CD4-positive, alpha-beta T cell treated with Interleukin-4 for 4 hours (primary cell): ENCODE data around the gene CCDC197.
A peak's percentile ranks its signal among the peaks of the same experiment; 100 is the strongest.

Experiments used
- DNase-seq: peaks from one replicate; pipeline ENCODE4 v3.0.0-alpha.2; 2020

Gene CCDC197

DNA sequence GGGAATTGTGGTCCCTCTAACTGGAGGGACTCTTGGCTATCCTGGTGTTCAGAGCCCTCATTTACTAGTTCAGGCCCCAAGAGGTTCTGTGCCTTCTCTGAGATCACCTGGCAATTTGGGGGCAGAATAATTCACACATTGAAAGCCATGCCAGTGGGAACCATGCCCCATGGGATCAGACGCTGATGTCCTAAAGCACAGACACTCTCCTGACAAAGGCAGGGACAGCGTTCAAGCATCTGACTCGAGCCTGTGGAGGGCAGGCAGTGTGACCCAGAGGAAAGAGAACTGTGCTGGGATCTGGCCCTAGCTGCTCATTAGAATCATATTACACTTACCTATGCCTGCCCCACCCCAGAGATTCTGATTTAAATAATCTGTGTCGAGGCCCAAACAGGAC is 18.4 kb upstream of the CCDC197 start:
- no peak for DNase-seq

DNA sequence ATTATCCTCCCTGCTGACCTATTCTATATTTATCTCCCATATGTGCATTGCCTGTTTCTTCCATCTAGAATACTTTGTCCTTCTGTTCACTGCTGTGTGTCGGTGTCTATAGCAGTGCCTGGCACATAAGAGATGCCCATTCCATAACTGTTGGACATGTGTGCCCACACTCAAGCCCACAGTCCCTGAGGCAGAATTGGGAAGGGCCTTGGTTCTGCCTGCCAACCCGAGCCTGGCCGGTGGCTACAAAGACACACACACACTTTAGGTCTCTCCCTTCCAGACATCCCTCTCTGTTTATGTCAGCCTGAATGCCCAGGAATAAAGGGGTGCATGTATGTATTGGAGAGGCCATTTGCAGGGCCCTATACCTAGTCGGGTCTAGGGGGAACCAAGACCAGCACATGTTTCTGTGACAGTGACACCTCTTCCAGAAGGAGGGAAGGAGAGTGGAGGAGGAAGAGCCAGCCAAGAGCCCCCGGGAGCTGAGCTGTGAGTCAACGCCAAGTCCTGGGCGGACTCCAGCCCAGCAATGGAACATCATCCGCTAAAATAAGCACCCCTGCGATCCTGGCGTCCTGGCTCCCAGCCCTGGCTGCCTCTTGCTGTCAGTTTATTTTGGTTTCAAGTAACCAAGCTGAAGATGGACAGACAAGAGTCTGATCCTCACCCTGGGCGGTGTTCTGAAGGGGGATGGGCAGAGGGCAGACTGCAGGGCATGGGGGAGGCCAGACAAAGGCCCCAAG is 16.5 kb upstream of the CCDC197 start:
- DNase-seq, result no peak

DNA sequence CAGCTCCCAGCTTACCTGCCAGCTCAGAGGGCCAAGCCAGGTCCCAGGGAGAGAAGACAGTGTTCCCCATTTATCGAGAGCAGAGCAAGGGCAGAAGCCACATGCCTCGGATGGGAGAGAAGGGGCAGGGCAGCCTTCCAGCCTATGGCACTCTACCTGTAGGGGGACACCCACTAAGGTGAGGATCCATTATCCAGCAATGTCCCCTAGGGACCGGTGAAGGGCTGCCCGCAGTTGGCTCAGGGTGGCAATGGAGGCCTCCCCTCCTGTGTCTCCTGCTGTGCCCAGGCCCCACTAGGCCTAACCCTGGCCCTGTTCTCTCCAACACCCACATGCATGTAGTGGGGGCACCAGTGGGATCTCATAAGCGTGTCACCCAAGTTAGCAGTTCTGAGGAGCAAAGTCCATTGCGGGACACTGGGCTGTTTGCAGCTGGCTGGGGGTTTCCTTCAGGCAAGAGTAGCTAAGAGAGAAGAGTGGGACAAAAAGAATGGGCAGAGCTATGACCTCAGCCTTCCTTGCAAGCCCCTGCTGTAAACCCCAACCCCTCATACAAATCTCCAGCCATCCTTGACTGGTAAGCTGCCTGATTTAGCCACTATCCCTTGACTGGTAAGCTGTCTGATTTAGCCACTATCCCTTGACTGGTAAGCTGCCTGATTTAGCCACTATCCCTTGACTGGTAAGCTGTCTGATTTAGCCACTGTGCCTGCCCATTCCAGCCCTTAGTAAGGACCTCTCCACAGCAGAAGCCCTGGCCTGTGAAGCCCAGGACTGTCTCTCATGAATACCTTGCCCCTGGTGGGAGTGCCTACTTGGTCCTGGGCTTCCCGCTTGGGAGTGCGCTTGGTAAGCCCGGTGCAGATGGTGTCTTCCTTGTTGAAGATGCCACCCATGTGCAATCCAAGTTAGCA is 15.5 kb upstream of the CCDC197 start:
- no peak for DNase-seq

DNA sequence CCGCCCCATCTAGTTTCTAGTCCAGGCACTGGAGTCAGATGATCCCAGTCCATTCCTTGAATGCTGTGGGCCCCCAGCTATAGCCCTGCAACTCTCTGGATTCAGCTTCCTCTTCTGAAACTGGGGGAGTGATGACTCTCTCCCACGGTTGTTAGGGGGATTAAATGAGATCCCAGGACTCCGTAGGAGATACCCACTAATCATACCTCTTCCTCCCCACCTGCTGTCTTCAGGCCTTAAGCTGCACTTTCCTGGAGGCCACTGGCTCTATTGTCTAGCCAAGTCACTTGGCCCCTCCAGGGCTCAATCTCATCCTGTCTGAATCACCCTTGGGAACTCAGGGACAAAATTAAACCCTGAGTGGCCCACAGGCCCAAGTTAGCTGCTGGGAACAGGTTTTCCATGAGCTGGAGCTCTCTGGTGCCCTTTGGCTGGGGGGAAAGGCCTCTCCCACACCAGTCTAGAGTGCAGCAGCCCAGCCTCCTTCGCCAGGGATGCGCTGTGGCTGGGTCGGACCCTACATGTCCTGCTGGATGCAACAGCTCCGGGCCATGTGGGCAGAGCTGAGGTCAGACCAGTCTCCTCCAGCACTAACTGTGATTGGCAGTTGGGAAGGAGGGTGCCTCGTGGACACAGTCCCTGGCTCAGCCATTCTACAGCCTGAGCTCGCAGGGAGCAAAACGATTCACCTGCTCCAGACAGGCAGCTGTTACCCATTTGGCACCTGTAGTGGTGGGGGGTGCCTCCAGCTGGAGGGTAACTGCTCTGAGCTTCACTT is 14.7 kb upstream of the CCDC197 start:
- DNase-seq, result no peak

DNA sequence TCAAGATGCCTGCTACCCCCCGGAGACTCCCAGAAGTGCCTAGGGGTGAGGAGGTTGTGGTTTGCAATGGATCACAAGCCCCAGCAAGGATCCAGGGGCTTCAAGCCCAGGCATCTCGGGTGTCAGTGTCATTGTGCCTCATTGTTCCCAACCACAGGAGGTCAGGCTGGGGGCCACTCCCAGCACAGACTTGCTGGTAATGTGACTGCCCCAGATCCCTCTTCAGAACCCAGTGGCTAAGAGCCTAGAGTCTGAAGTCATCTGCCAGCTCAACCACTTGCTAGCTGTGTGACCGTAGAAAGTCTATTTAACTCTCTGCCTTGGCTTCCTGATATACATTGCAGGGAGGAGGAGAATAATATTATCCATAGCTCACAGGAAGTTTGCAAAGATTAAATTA is 13.0 kb upstream of the CCDC197 start:
- no peak for DNase-seq

DNA sequence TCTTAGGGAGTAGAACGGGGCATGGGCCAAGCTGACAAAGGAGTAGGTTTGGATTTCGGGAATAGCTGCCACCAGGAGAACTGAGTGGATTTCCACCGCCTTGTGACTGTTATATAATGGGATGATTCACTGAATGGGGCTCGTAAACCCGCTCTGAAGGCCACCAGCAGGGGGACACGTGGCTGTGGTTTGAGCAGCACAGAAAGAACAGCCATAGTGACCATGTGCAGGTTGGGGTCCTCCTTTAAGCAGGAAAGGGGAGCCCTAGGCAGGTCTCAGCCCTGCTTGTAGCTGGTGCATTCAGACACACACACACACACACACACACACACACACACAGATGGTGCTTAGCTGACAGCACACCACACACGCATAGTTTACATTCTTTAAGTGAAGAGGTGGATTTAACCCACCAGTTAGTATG is 12.1 kb upstream of the CCDC197 start:
- DNase-seq, result no peak

DNA sequence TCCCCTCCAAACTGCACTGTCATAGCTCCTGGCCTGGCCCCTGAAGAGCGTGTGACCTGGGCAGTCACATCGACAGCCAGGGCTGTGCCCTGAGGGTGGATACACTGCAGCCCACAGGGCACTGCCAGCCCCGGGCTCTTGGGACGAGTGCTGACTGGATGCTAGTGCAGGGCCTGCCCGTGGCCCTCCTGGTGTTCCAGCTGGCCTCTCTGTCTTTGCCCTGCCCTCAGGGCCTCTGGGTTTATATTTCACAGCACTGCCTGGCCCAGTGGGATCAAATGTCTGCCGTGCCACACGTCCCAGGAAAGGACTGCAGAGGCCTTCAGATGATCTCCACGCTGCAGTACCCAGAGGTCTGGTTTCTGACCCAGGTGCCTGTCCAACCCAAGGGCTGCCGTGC is 10.1 kb upstream of the CCDC197 start:
- DNase-seq, result no peak

DNA sequence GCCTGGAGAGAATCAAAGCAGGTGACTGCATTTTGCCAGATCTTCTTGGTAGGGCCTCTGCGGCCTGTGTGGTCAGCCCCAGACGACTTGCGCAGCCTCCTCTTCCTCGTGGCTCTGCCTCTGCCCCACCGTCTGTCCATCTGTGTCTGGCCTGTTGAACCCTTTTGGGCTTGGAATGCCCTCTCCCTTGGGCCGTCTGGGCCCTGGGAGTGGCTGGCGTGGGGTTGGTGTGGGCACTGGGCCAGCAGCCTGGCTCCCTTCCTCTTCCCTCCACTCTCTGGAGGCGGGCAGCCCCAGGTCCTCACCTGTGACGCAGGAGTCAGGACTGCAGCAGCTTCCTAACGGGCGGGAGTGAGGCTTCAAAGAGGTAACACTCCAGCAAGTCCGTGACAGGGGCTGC is 9.7 kb upstream of the CCDC197 start:
- DNase-seq, result no peak

DNA sequence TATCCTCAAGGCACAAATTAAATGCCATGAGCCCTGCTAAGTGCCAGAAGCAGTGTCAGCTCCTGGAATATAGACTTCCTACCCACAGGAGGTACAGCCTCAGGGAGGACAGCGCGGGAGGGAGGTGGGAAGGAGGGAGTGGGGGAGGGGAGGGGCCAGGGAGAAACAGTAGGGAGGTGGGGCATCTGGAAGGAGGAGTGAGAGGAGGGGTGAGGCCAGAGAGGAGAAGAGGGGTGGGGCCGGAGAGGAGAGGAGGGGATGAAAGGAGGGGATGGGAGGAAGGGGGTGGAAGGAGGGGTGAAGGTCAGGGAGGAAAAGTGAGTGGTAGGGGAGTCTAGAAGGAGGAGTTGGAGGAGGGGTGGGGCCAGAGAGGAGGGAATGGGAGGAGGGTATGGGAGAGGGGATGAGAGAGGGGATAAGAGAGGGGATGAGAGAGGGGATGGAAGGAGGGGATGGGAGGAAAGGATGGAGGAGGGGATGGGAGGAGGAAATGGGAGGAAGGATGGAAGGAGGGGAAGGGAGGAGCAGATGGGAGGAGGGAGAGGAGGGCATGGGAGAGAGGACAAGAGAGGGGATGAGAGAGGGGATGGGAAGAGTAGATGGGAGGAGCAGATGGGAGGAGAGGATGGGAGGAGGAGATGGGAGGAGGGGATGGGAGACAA is 9.2 kb upstream of the CCDC197 start:
- no peak for DNase-seq

DNA sequence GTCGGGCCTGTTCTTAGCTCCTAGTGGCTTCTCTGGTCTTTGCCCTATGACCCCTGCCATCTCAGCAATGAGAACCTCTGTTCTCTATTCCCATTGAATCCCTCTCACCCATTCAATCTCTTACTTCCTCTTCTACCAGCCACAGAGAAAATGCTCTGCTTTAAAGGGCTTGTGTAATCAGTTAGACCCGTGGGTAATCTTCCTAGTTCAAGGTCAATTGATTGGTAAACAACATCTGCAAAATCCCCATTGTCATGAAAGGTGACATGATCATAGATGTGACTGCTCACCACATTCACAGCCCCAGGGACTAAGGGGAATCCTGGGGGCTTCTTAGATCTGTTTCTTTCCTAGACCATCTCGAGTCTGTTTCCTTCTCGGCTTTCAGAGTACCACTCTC is 7.2 kb upstream of the CCDC197 start:
- no peak for DNase-seq

DNA sequence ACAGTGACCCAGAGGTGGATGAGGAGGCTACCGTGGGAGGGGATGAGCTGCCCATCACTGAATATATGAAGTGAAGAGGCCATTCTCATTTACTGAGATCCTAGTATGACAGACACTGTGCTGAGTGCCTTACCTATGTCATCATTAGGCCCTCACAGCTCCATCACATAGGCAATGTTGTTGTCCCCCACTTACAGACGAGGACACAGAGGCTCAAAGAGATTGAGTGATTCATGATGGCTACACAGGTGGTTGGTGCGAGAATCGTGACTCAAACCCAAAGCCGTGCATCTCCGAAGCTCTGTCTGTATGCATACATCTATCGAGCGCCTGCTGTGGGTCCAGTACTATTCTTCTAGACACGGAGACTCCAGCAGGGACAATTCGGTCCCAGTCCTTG is 5.9 kb upstream of the CCDC197 start:
- DNase-seq, result no peak

DNA sequence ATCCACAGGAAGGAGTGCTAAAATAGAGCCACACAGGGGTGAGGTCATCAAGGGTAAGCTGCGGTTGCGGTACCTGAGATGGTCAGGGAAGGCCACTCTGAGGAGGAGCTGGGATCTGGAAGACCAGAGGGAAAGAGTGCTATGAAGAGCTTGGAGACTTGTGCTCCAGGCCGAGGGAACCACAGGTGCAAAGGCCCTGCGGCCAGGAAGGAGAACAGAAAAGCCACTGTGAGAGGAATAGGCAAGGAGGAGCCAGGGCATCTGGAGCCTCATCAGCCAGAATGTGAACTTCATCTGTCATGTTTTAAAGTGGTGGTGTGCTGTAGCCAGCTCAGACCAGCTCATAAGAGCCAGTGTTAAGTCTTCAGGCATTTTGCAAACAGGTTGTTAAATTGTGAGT is 5.5 kb upstream of the CCDC197 start:
- DNase-seq, result no peak

DNA sequence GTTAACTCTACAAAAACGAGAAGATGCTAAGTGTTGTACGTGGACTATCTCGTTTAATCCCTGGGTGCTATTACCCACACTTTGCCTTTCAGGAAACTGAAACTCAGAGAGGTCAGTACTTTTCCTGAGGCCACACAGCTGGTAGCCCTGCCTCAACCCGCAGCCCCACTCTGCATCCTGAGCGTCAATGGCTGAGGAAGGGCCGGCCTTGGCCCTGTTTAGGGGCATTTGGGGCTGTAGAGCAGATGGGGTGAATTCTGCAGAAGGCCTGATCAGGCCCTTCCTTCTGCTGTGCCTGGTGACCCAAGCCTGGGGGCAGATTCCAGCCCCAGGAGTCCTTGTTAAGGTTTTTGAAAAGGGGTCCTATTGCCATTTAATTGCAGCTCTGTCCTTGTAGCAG is 3.7 kb upstream of the CCDC197 start:
- DNase-seq, result no peak

DNA sequence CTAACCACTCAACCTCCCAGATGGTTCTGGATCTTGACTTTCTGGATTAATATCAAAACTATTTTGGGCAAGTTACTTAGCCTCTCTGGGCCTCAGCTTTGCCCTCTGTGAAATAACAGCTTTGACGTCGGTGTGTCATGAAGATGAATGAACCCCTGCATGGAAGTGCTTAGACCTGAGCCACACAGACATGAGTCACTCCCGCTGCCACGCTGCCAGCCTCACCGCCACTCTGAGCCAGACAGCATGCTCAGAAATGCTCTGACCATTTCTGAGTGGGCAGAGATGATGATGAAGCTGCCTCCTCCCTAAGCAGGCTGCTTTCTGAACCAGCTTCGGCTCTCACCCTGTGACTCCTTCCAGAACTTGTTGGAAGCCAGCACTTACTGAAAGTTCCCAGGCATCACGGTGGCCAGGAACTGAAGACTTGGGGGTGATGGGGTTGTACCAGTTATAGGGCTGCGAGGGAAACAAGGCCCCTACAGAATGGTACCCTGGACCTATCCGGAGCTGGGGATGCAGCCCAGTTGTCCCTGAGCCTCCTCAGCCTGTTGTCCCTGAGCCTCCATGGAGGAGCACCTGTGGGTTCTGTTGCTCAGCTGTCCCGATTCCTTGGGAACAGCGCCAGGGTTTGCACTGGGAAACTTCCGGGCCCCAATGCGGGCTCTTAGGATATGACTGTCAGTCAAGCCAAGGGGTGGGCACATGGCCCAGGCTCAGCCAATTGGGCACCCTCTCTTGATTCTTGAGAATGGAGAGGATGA is 2.0 kb upstream of the CCDC197 start:
- DNase-seq, result peak; percentile 6

DNA sequence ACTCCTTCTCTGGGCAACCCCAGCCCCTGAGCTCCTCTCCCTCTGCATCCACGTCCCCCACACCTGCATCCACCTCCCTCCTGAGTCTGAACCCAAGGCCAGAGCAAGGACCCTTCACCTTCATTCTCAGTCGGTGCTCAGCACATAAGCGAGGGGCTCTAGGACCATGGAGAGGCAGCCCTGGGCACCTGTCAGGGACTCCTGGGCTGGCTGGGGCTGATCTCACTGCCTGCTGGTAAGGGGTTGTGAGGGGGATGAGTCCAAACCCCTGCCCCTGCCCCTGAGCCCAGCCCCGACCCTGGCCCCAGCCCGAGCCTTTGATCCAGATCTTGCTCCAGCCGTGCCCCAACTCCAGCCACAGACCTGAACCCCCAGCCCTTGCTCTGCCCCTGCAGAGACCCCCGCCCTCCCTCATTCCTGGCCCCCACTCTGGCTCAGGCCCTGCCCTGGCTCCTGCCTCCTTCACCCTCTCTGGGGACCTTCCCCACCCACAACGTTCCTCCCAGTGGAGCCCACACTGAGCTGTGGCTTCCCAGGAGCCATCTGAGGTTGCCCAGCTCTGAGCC is 888 bp upstream of the CCDC197 start:
- DNase-seq, result no peak

DNA sequence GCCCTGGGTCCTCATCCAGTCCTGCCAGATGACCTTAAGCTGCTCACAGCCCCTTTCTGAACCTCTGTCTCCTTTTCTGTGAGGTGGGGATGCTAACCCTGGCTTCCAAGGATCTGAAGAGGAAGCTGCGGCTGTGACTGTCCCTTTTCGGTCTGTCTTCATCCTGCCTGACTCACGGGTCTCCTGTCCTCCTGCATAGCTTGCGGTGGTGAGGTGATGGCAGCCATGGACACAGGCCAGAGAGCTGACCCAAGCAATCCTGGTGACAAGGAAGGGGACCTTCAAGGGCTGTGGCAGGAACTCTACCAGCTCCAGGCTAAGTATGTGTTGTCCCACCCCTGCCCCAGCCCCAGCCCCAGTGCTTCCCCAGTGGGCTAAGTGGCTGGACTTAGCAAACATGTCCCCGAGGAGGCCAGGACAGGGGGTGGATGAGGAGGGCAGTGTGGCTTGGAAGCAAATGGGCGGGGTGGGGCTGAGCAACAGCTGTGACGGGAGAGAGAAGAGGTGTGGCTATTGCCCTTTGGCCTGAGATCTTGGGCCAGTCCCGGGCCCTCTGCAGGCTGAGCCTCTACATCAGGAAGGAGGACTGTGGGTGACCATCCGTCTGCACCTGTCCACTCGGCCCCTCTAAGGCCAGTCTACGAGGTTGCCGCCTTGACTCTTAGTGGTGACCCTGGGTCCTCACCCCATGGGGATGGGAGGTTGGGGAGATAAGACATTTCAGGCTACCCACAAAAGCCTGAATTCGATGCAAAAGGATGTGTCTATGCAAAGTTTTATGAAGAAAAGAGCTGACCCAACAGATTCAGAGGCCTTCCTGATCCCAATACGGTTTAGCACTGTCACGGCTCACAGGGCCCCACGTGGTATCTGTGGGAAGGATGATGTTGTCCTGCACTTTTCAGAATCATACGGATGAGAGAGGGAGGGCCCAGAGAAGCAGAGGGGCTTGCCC is 1.1 kb downstream of the CCDC197 start:
- no peak for DNase-seq

DNA sequence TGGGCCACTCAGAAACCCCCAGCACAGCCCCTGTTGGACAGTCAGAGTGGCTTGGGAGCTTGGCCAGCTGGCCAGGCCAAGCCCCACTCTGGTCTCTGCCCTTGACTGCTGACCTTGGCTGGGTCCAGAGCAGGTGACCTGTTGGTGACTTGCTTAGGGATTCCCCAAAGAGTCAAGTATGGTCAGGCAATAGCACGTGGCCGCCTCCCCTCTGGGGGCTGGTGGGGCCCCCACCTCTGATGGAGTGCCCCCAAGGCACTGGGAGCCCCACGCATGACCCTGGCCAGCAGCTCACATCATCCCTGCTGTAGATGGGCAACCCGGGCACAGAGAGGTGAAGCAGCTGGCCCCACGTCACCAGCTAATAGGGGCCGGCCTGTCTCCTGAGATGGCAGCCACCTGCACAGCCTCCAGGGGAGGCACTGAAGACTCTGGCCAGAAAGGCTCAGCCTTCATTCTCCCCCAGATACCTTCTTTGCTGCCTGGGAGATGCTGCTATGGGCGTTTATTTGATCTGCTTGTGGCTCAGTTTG is 1.8 kb downstream of the CCDC197 start:
- no peak for DNase-seq

DNA sequence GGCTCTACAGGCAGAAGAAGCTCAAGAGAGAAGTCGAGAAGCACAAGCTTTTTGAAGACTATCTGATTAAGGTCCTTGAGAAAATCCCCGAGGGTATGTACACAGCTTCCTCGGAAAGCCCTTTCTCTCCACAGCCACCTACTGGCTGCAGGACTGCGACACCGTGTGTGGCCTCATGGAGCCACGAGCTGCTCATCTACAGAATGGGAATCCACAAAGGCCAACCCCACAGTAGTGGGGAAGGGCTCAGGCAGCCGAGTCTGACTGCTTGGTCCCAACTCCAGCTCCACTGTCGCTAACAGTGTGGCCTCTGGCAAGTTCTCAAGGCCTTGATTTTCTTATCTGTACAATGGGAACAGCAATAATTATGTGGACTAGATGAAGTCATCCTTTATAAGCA is 2.5 kb downstream of the CCDC197 start:
- DNase-seq, result no peak

DNA sequence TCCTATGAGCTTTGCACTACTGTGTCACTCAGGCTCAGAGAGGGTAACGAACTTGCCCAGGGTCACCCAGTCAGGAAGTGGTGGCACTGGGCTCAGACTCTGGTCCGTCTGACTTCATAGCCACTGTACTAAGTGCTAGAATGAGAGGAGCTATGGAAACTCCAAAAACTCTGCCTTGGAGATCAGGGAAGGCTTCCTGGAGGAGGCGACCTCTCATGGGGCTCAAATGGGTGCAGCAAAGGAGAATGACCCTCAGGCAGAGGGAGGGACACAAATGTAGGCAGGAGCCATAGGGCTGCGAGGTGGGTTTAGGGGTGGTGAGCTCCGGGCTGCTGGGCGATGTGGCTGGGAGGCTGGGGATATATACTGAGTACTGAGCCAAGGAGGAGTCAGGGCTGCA is 3.2 kb downstream of the CCDC197 start:
- no peak for DNase-seq

DNA sequence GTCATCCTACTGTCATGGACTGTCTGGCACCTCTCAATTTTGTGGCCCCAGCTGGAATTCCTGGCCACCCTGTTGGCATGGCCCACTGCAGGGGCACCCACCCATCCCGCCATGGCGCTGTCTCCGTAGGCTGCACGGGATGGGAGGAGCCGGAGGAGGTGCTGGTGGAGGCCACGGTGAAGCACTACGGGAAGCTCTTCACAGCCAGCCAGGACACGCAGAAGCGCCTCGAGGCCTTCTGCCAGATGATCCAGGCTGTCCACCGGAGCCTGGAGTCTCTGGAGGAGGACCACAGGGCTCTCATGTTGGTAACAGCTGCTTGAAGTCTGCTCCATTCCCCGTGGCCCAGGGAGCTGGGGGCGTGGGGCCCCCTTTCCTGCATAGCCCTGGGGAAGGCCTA is 3.9 kb downstream of the CCDC197 start:
- no peak for DNase-seq
